Activated CD4-positive, alpha-beta T cell treated with anti-CD3 and anti-CD28 coated beads, Interleukin-2, amount 10 ng/mL, durations not matched to agents 24 days and 14 days (primary cell): ENCODE data around the gene MYL4. TPM values are rescaled to one million over a fixed set of nuclear protein-coding genes. Genes with fewer than 3 reads are reported as not detected.
A peak's percentile ranks its signal among the peaks of the same experiment; 100 is the strongest.
"Not testable (repeated sequence)": the region's sequence is repeated elsewhere in the genome, so short reads cannot be mapped to it uniquely, and the experiment has no call there.

Experiments used
- DNase-seq: peaks from one replicate; pipeline ENCODE4 v3.0.0; 2022
- H3K27ac Mint-ChIP-seq: one replicate; pipeline ENCODE4 v1.8.0; 2022; ENCODE audit warnings: mild to moderate bottlenecking, mixed read lengths
- H3K27me3 Mint-ChIP-seq: one replicate; pipeline ENCODE4 v1.8.0; 2022; ENCODE audit warnings: mixed read lengths
- H3K36me3 Mint-ChIP-seq: one replicate; pipeline ENCODE4 v1.8.0; 2022; ENCODE audit warnings: low read depth, mild to moderate bottlenecking, mixed read lengths
- H3K4me1 Mint-ChIP-seq: one replicate; pipeline ENCODE4 v1.8.0; 2021; ENCODE audit warnings: mixed read lengths
- H3K4me3 Mint-ChIP-seq: one replicate; pipeline ENCODE4 v1.8.0; 2022; ENCODE audit warnings: mild to moderate bottlenecking, moderate library complexity, mixed read lengths
- H3K9me3 Mint-ChIP-seq: one replicate; pipeline ENCODE4 v1.8.0; 2021; ENCODE audit warnings: mixed read lengths
- intact Hi-C: fragments of 100-400 bp; cut with micrococcal nuclease; formaldehyde crosslinking; loops from one replicate; pipeline ENCODE4 v1.15.1; 2023
- total RNA-seq: library from RNA; stranded (reverse); gene quantifications from 2 replicates; pipeline ENCODE4 v1.2.3, GENCODE V29; 2022

The MYL4 gene
- total RNA-seq, 1 donor from 2014 or later, result not detected

DNA sequence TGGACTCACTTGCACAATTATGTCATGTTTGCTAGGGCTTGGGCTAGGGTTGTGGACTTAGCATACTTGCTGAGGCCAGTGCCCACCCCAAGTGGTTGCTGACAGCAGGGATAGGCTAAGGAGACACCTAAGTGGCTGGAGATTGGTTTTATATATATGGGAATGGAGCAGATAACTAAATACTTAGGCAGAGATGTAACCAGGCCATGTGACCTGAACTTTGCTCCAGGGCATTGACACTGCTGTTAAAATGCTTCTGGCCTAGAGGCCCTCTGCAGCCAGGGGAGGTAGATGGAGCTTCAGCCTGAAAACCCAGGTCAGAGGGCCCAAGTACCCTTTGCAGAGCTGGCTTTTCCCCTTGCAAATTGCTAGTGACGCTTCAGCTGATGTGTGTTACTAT lies 43.1 kb downstream of the MYL4 start:
- DNase-seq, result no peak
- Mint-ChIP-seq H3K9me3 (no peaks in the 10 kb centered on the region), H3K27ac (no peak overlapping the region), H3K4me1 (peaks cover 11% of the 10 kb centered on the region), H3K36me3 (no peaks in the 10 kb centered on the region), H3K4me3 (peak overlapping the region; percentile 25), H3K27me3 (peaks cover 64% of the 10 kb centered on the region)
- intact Hi-C loops, result no loop called here

DNA sequence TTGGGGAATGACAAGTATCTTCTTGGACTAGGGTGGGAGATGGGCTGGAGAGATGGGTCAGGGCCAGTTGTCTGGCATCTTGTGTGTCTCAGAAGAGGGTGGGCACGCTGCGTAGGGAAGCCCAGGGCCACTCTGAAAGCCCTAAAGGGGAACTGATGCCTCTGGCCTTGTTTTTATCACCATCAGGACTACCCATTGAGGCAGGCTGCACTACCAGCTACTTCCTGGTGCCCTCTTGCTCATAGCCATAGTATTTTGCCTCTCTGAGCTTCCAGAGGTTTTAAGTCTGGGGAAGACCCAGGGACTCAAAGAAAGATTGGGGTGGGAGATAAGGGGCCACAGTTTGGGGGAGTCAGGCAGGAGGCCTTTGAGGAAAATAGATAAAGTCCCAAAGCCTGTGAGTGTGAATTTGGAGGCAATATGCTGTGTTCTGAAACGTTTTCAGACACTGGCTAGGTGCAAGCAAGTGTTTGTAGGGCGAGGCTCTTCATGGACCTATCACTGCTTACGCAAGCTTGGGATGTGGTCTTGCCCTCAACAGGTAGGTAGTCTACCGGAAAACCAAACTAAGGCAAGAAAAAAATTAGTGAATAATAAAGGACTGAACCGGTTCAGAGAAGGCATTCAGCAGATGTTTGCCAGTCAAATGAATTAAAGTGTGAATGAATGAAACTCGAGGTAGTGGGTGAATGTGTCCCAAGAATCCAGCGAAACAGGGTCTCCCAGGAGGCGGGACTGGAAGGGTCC lies 43.8 kb downstream of the MYL4 start:
- intact Hi-C loops, result no loop called here
- peak overlapping the region; percentile 66 for H3K4me3 Mint-ChIP-seq

DNA sequence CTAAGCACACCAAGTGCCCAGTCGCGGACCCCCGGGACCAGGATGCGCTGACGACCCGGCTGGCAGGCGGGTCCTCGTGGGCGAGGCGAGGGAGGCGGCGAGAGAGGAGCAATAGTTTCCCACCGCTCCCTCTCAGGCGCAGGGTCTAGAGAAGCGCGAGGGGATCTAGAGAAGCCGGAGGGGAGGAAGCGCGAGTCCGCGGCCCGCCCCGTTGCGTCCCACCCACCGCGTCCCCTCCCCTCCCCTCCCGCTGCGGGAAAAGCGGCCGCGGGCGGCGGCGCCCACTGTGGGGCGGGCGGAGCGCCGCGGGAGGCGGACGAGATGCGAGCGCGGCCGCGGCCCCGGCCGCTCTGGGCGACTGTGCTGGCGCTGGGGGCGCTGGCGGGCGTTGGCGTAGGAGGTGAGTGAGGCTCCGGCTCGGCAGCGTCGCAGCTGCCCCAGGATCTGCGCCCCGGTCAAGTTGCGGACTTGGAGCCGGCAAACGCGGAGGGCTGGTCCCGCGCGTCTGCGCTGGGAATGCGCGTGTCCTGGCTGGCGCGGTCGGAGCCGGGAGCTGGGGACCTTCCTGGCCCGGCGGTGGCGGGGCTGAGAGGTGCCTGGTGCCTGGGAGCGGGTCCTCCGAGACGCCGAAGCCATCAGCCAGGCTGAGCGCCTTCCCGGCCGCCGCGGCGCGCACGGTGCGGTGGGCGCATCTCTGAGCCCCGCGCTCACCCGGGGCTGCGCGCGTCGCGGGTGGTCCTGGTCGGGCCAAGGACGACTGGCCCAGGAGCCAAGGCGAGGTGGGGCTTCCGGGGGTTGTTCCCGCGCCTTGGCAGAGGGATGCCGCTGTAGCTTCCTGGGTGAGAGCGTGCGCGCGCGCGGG lies 44.6 kb downstream of the MYL4 start, which contains the start of gene ITGB3:
TSS of gene ITGB3 (plus strand) at position 287 of the 862 bp plus-strand sequence. CDS start at position 322, 35 bp downstream.
- peak; percentile 89 for DNase-seq
- H3K4me1 Mint-ChIP-seq, result peaks cover 25% of the 10 kb centered on the region
- H3K27me3 Mint-ChIP-seq, result peaks cover 69% of the 10 kb centered on the region
- no peaks in the 10 kb centered on the region for H3K9me3 Mint-ChIP-seq
- H3K36me3 Mint-ChIP-seq, result no peaks in the 10 kb centered on the region
- intact Hi-C loops, result no loop called here
- peak within 1 kb of the TSS; percentile 13 for H3K27ac Mint-ChIP-seq
- H3K4me3 Mint-ChIP-seq, result peak within 1 kb of the TSS; percentile 87

More for the DNA sequence above, 43.8 kb downstream of the MYL4 start:
- Mint-ChIP-seq H3K36me3 (no peaks in the 10 kb centered on the region), H3K4me1 (peaks cover 18% of the 10 kb centered on the region), H3K27me3 (peaks cover 68% of the 10 kb centered on the region), H3K27ac (peak overlapping the region; percentile 13), H3K9me3 (no peaks in the 10 kb centered on the region)
- no peak for DNase-seq

DNA sequence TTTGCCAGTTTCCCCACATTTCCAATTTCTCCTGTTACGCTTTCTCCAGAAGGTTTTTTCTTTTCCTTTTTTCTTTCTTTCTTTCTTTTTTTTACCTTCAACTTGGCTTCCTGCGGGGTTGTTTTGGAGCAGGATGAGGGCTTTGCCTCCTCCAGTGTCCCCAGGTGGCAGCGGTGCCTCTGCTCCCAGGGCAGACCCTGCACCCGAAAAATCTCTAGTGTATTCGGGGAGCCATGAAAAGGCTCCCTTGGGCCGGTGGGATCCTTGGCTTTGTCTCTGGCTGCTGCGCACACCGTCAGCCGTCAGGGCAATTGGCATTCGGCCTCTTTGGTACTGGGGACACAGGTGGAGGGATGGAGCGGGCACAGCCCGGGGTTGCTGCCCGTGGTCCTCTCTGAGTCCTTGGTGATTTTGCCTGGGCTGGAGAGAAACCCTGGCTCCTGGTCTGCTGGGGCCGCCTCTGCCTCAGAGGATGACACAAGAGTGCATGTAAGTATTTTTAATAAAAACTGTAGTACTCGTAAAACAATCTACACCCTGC lies 45.3 kb downstream of the MYL4 start:
- Mint-ChIP-seq H3K4me1 (peaks cover 25% of the 10 kb centered on the region), H3K36me3 (no peaks in the 10 kb centered on the region), H3K27ac (no peak overlapping the region), H3K4me3 (peak overlapping the region; percentile 87), H3K27me3 (peaks cover 69% of the 10 kb centered on the region), H3K9me3 (no peaks in the 10 kb centered on the region)
- peak; percentile 57 for DNase-seq
- intact Hi-C loops, result no loop called here

DNA sequence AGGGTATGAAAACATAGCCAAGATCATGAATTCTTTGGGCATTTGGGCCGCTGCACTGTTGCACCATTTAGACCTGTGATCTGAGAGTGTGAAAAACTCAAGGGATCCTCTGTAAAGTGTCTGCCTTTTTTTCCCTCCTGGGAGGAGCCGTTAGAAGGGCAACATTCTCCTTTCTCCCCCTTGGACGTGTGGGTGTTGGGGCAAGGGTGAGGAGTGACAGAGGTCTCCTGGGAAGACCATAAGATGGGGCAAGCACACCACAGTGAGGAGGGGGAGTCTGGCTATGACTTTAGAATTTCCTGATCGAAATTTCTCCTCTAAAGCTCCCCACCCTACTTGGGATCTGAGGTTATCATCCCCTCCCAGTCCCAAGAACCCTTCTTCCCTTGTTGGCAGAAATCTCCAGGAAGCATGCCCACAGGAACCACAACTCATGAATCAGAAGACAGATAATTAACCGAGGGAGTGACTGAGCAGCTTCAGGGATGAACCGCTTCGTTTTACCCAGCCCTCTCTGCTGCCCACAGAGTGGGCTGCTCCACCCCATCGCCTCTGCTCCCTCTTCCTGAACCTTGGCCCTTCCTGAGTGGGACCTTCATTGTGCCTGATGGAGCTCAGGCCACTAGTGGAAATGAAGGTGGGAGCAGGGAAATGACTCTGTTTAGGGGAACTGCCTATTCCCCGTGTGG lies 48.6 kb downstream of the MYL4 start:
- Mint-ChIP-seq H3K36me3 (no peaks in the 10 kb centered on the region), H3K4me3 (peak overlapping the region; percentile 16), H3K9me3 (no peaks in the 10 kb centered on the region), H3K27me3 (peaks cover 64% of the 10 kb centered on the region), H3K27ac (no peak overlapping the region), H3K4me1 (peaks cover 25% of the 10 kb centered on the region)
- DNase-seq, result no peak
- intact Hi-C loops, result no loop called here

DNA sequence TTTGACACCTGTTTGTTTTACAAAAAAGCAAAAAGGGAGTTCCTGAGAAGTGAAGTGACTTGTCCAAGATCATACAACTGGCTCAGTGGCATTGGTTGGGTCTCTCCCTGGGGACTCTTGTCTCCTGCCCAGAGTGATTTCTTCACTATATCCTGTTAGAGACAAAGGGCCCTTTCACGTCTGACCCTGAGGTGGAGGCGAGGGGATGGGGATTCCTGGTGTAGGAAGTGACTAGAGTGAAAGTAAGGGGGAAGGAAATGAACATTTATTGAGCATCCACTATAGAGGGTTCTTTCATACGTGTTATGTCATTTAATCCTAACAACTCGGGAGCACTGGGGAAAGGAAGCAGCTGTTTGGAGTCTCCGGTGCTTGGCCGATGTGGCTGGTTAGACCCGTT lies 53.4 kb downstream of the MYL4 start:
- no peak for DNase-seq
- Mint-ChIP-seq H3K4me3 (no peak overlapping the region), H3K9me3 (no peaks in the 10 kb centered on the region), H3K27ac (no peak overlapping the region), H3K4me1 (peaks cover 11% of the 10 kb centered on the region), H3K36me3 (no peaks in the 10 kb centered on the region), H3K27me3 (peaks cover 36% of the 10 kb centered on the region)
- intact Hi-C loops, result no loop called here

DNA sequence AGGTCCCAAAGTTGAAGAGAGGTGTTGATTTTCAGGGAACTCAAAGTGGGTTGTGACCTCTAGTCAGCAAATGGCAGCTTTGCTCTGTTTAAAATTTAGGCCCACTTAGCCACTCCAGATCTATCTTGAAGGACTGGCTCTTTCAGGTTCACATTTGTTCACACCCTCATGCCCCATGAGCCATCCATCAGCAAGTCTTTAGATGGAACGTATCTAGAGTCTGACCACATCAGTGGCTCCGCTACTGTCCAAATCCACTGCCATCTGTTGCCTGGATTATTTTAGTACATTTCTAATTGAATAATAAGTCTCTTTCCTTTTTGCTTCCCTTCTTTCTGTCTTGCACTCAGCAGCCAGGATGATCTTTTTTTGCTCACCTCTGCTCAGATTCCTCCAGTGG lies 55.0 kb downstream of the MYL4 start:
- H3K4me1 Mint-ChIP-seq, result no peaks in the 10 kb centered on the region
- H3K4me3 Mint-ChIP-seq, result no peak overlapping the region
- DNase-seq, result no peak
- peaks cover 4% of the 10 kb centered on the region for H3K9me3 Mint-ChIP-seq
- no peaks in the 10 kb centered on the region for H3K36me3 Mint-ChIP-seq
- intact Hi-C loops, result no loop called here
- H3K27ac Mint-ChIP-seq, result no peak overlapping the region
- peaks cover 24% of the 10 kb centered on the region for H3K27me3 Mint-ChIP-seq

DNA sequence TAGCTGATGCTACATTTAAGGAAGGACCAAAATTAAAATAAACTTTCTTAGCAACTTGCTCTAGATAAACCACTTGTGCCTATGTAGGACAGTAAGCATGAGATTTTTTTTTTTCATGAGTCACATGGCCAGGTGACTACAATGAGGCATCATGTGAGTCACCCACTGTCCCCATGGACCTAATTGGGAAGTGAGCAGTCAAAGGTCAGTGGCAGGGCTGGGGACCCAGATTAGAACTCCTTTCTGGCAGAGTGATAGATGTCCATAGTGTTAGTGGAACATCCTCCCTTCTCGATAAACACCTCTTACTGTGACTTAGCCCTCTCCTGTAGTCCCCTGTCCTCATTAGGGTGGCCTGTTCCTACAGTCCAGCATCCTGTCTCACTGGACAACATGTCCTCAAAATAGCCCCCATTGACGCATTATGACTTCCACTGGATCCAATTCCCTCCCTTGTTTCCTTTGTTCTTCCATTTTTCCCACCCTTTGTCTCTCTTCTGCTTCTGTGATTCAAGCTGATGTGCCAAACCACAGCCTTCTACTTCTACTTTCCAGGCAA lies 56.9 kb downstream of the MYL4 start:
- H3K4me1 Mint-ChIP-seq, result no peaks in the 10 kb centered on the region

DNA sequence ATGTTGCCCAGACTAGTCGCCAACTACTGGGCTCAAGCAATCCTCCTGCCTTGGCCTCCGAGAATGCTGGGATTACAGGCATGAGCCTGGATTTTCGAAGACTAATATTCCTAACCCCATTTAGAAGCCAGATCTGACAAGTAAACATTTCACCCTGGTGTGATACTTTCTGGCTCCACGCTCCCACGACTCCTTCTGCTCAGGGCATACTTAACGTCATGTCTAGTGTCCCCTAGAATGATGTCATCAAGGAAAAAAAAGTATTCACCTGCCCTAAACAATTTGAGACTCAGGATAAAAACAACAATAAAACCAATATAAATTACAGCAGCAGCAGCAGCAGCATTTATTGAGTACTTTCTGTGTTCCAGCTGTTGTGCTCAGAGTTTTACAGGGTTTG lies 57.6 kb downstream of the MYL4 start:
- no peaks in the 10 kb centered on the region for H3K4me1 Mint-ChIP-seq
- H3K27me3 Mint-ChIP-seq, result peaks cover 15% of the 10 kb centered on the region
- intact Hi-C loops, result no loop called here
- no peak for DNase-seq
- H3K27ac Mint-ChIP-seq, result no peak overlapping the region
- no peaks in the 10 kb centered on the region for H3K36me3 Mint-ChIP-seq
- peaks cover 12% of the 10 kb centered on the region for H3K9me3 Mint-ChIP-seq
- no peak overlapping the region for H3K4me3 Mint-ChIP-seq

More for the DNA sequence above, 56.9 kb downstream of the MYL4 start:
- no peak for DNase-seq
- intact Hi-C loops, result no loop called here
- no peak overlapping the region for H3K27ac Mint-ChIP-seq
- H3K4me3 Mint-ChIP-seq, result no peak overlapping the region
- peaks cover 15% of the 10 kb centered on the region for H3K27me3 Mint-ChIP-seq
- H3K9me3 Mint-ChIP-seq, result peaks cover 12% of the 10 kb centered on the region
- H3K36me3 Mint-ChIP-seq, result no peaks in the 10 kb centered on the region

DNA sequence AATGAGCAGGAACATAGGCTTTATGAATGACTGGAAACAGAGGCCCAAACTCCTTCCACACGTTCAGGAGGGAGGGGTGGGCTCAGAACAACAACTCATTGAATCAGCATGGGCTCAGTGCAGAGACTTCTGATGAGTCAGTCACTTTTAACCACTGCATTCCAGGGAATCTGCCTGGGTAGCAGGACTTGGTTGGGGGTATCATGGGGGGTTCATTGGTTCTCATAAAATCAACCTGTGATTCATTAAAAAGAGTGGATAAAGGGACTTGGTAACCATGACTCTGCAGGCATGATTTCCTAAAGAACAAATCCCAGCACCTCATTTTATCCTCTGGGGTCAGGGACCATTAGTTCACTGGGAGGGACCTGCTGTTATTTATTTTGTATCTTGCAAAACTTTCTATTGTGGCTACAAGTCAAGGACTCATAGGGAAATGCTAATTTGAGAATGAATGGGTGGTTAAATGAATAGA lies 58.2 kb downstream of the MYL4 start:
- no peaks in the 10 kb centered on the region for H3K36me3 Mint-ChIP-seq
- H3K4me3 Mint-ChIP-seq, result no peak overlapping the region
- peaks cover 15% of the 10 kb centered on the region for H3K27me3 Mint-ChIP-seq
- intact Hi-C loops, result no loop called here
- DNase-seq, result no peak
- no peaks in the 10 kb centered on the region for H3K4me1 Mint-ChIP-seq
- H3K9me3 Mint-ChIP-seq, result peaks cover 12% of the 10 kb centered on the region
- no peak overlapping the region for H3K27ac Mint-ChIP-seq

DNA sequence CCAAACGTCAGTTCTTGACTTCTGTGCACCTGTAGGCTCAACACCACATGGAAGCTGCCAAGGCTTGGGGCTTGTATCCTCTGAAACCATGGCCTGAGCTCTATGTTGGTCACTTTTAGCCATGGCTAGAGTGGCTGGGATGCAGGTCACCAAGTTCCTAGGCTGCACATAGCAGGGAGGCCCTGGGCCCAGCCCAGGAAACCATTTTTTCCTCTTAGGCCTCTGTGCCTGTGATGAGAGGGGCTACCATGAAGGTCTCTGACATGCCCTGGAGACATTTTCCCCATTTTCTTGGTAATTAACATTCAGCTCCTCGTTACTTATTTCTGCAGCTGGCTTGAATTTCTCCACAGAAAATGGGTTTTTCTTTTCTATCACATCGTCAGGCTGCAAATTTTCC lies 59.8 kb downstream of the MYL4 start:
- H3K27ac Mint-ChIP-seq, intact Hi-C loops, H3K4me1 Mint-ChIP-seq, H3K4me3 Mint-ChIP-seq, DNase-seq, H3K36me3 Mint-ChIP-seq: not testable (repeated sequence)
- peaks cover 12% of the 10 kb centered on the region for H3K9me3 Mint-ChIP-seq
- peaks cover 20% of the 10 kb centered on the region for H3K27me3 Mint-ChIP-seq

DNA sequence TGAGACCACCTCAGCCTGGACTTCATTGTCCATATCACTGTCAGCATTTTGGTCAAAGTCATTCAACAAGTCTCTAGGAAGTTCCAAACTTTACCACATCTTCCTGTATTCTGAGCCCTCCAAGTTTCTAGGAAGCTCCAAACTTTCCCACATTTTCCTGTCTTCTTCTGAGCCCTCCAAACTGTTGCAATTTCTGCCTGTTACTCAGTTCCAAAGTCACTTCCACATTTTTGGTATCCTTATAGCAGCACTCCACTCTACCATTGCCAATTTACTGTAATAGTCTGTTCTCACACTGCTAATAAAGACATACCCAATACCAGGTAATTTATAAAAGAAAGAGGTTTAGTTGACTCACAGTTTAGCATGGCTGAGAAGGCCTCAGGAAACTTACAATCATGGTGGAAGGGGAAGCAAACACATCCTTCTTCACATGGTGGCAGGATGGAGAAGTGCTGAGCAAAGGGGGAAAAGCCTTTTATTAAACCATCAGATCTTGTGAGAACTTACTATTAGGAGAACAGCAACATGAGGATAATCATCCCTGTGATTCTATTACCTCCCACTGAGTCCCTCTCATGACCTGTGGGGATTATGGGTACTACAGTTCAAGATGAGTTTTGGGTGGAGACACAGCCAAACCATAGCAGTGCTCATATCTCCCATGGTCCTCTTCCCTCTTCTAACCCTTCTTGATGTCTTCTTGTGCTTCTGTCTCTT lies 60.6 kb downstream of the MYL4 start:
- Mint-ChIP-seq H3K27me3 (peaks cover 22% of the 10 kb centered on the region), H3K9me3 (peaks cover 12% of the 10 kb centered on the region)
- intact Hi-C loops, H3K4me3 Mint-ChIP-seq, H3K36me3 Mint-ChIP-seq, H3K4me1 Mint-ChIP-seq, H3K27ac Mint-ChIP-seq, DNase-seq: not testable (repeated sequence)
